HG03378 (cell line): ENCODE results near the gene IFITM10.

ENCODE experiments used
- ATAC-seq: cut with Tn5 transposase; IDR thresholded peaks from one replicate; pipeline ENCODE4 v1.9.1; 2021; ENCODE audit warnings: mild to moderate bottlenecking, moderate library complexity; ENCODE audit not compliant: unreplicated experiment

IFITM10 gene

GRCh38 chr11:1753229-1753928 lies 3.0 kb upstream of the IFITM10 start:
- ATAC-seq: no peak

GRCh38 chr11:1752907-1753228 lies 2.5 kb upstream of the IFITM10 start:
- ATAC-seq: no peak

- ATAC-seq: no peak
Measured at GRCh38 chr11:1751999-1752906, 1.9 kb upstream of the IFITM10 start.

- no peak for ATAC-seq
Measured at GRCh38 chr11:1751531-1751921, 1.1 kb upstream of the IFITM10 start.

- ATAC-seq: no peak
Measured at GRCh38 chr11:1750840-1751530, 590 bp upstream of the IFITM10 start.

- no peak for ATAC-seq
Measured at GRCh38 chr11:1749395-1750351, 722 bp downstream of the IFITM10 start.

- ATAC-seq: no peak
Measured at GRCh38 chr11:1748636-1749394, 1.6 kb downstream of the IFITM10 start.

GRCh38 chr11:1747753-1748635 lies 2.4 kb downstream of the IFITM10 start:
- no peak for ATAC-seq

- ATAC-seq: no peak
Measured at GRCh38 chr11:1746956-1747752, 3.2 kb downstream of the IFITM10 start.

GRCh38 chr11:1746511-1746931 lies 3.9 kb downstream of the IFITM10 start:
- no peak for ATAC-seq

- ATAC-seq: no peak
Measured at GRCh38 chr11:1745701-1746320, 4.6 kb downstream of the IFITM10 start.

- no peak for ATAC-seq
Measured at GRCh38 chr11:1744891-1745700, 5.3 kb downstream of the IFITM10 start.

- no peak for ATAC-seq
Measured at GRCh38 chr11:1744137-1744886, 6.1 kb downstream of the IFITM10 start.

GRCh38 chr11:1743585-1744136 lies 6.7 kb downstream of the IFITM10 start:
- ATAC-seq: no peak

GRCh38 chr11:1742869-1743584 lies 7.4 kb downstream of the IFITM10 start:
- no peak for ATAC-seq
